Putamen (tissue), 1 donor: ENCODE results near the gene SLC7A6.

ENCODE experiments used
- DNase-seq: peaks from one replicate; pipeline ENCODE4 v3.0.0-alpha.2; 2016; ENCODE audit warnings: low spot score

SLC7A6 gene

DNA sequence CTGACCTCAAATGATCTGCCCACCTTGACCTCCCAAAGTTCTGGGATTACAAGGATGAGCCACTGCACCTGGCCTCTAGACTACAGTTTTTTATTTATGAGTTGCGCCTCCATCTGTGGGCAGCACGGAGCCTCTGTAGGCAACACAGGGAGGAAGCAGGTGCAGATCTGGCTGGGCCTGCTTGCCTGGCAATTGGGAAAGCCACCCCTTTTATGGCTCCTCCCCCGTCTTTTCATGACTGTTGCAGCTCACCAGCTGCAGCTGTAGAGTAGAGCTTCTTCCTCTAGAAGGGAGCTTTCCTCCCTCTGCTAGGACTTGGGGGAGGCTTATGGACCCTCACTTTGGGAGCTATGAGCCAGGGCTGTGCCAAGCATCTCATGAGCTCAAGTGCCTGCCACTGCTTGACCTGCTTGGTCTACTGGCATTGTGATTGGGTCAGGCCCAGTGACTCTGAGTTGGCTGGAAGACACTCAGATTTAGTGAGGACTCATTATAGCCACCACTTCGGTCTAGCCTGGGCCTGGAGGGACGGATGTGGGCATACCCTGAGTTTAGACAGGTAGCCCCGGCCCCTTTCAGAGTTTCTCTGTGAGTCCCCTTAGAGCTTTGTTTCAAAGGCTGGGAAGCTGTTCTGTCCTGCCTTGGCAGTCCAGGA, 6.9 kb upstream of the SLC7A6 start:
- no peak for DNase-seq

DNA sequence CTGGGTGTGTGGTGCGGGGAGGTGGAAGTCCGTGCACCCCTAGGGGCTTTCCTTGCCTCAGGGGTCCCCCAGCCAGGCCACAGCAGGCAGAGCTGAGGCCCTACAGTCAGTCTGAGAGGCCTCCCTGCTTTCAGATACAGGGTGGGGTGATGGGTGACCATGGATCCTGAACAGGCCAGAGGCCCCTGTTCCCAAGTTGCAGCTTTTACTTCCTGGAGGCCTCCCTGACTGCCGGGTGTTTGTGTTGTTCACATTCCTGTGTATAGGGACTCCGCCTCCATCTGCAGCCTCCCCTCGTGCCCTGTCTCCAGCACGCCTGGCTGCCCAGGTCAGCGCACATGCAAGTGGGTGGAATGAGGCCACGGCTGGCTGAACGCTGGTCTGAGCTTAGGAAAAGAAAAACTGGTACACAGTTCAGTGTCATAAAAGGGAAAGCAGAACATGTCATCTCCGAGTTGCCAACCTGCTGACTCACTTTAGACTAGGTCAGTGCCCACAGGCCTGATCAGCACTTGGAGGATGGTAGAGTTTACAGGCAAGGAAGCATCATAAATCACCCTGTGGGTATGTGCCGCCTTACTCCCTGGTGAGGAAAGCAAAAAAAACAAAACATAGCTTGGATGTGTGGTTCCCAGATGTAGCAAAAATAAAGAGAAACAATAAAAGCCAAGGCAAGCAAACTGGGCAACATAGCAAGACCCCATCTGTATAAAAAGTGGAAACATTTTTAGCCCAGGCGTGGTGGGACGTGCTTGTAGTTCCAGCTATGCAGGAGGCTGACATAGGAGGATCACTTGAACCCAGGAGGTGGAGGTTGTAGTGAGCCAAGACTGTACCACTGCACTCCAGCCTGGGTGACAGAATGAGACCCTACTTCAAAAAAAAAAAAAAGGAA, 6.2 kb upstream of the SLC7A6 start:
- no peak for DNase-seq

- DNase-seq: no peak
Observed at GRCh38 chr16:68259007-68259825, 5.1 kb upstream of the SLC7A6 start.

- DNase-seq: no peak
Observed at GRCh38 chr16:68263559-68264127, 683 bp upstream of the SLC7A6 start.

DNA sequence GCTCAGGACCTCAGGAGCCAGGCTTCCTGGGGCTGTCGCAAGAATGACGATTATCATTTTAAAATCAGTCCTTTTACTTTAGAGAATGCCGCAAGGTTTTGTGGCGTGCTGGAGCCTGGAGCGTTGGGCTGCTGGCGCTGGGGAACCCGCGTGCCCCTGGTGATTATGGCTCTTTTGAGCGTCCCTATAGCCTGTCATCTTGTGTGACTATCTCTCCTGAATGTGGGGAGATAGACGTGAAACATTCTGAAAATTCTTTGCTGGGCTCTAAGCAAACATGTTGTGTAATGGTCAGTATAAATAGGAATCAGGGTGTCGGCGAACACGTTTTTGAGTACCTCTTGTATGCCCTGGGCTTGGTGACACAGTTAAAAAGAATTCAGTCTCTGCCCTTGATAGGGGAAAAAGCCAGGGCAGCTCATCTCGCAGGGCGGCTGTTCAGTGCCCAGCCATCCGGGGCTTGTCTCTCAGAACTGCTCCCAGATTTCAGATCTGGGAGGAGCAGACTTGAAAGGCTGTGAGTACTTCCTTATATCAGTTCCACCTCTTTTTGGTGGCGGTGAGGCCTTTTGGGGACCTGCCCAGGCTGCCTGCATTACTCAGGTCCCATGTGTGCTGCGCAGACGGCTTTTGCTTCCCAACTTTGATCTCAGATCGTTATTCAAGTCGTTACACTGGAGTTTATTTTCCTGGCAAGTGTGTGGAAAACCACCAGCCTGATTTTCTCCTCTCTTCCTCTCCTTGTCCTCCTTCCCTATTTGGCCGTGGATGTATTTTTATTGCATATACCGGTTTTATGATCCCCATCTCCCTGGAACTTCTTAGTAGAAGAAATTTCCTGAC, 973 bp downstream of the SLC7A6 start:
- no peak for DNase-seq

DNA sequence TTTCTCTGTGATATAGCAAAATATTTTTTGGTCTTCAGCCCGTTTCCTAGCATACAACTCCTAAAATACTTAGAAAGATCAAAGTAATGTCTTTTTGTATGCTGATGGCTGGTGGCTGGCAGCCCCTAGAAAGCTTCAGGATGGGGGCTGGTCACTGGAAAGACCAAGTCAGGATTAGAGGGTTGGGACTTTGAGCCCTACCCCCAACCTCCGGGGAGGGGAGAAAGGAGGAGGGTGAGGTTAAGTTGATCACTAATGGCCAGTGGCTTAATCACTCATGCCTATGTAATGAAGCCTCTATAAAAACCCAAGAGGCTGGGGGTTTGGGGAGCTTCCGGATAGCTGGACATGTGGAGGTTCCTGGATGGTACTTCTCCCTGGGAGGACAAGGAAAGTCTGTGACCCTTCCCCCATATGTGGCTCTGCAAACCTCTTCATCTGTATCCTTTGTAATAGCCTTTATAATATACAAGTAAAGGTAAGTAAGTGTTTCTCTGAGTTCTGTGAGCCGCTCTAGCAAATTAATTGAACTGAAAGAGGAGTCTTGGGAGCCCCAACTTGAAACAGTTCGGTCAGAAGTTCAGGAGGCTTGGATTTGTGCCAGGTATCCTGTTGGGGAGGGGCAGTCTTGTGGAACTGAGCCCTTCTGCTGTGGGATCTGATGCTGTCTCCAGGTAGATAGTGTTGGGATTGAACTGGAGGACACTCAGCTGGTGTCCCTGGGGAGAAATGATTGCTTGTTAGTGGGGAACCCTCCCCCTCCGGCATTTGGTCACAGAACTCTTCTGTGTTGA, 3.5 kb downstream of the SLC7A6 start:
- no peak for DNase-seq

- no peak for DNase-seq
Observed at GRCh38 chr16:68269793-68270192, 5.5 kb downstream of the SLC7A6 start.

DNA sequence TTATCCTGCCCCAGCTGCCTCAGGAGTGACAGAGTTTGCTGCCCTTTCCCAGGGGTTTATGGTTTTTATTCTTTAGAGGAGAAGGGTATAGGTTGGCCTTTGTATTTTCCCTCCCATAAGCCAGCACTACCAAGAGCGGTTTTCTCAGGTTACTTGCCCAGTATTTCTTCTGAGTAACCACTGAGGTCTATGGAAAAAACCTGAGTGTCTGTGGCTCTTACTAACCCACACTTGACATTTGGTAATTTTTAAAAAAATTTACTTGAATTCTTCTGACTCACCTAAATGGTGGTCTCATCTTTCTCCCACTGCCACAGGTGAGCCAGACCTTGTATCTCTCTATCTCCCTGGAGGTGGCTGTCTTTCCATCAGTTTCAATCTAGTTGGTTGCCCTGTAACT, 6.0 kb downstream of the SLC7A6 start:
- DNase-seq: no peak

DNA sequence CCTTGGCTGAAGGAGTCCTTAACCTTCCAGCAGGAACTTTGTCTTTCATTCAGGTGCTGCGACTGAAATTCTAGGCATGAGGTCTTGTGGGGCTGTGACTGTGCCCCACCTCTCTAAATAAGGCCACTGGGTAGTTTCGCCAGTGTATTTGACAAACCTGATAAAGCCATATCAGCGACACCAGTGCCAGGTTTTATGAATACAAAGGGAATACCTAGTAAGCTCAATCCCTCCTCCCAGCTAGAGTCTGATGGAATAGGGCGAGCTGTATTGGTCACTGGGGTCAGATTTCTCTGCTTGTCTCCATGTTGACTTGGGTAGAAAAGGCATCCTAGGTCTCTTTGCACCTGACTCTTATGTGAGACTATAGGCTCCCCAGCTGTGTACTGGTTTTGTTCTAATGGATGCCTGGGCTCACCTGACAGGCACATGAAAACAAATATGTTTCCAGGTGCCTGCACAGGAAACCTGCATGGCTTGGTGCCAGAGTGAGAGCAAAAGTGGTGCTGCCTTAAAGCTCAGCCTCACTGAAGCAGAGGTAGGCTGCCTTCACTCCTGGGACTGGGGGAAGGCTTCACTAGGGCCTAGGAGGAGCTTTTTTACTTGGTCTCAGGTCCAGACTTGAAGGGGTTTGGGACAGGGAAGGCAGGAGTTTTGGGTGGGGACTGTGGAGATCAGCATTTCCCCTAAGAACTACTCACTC, 8.3 kb downstream of the SLC7A6 start:
- DNase-seq: no peak

DNA sequence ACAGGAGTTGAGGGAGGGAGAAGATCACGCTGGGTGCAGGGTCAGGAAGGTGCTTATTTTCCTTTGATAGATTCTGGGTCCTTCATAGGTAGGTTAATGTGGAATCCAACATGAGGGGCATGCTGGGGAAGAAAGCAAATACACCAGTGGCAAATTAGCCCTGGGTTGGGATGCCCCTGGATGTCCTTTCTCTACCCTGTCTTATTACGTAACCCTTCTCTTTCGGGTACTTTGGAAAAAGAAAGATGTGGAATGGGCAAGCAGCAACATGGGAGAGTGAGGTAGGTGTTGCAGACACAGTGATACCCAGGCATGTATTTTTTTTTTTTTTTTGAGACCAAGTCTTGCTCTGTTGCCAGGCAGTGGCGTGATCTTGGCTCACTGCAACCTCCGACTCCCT, 9.1 kb downstream of the SLC7A6 start:
- DNase-seq: no peak

DNA sequence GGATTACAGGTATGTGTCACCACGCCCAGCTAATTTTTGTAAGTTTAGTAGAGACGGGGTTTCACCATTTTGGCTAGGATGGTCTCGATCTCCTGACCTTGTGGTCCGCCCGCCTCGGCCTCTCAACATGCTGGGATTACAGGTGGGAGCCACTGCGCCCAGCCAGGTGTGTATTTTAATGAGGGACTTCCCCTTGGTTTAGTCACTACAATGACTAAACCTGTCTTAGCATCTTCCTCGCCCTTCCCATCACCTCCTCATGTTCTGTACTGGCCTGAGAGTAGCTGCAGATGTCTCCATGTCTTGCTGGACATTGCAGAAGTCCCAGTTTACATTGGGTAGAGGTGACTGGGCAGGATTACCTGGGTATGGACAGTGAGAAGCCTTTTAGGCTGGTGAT, 9.6 kb downstream of the SLC7A6 start:
- no peak for DNase-seq

DNA sequence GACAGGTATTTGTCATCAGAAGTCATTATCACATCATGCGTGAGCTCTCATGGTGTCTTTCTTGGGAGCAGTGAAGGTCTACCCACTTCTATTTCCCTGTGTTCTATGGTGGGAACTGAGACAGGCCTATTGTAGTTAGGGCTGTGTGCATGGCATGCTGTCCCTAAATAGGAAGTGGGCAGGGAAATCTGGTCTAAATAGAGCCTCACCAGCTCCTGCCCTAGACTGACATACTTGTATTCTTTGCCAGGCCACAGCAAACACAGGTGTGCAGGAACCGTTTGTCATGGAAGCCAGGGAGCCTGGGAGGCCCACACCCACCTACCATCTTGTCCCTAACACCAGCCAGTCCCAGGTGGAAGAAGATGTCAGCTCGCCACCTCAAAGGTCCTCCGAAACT, 10.1 kb downstream of the SLC7A6 start:
- DNase-seq: no peak

DNA sequence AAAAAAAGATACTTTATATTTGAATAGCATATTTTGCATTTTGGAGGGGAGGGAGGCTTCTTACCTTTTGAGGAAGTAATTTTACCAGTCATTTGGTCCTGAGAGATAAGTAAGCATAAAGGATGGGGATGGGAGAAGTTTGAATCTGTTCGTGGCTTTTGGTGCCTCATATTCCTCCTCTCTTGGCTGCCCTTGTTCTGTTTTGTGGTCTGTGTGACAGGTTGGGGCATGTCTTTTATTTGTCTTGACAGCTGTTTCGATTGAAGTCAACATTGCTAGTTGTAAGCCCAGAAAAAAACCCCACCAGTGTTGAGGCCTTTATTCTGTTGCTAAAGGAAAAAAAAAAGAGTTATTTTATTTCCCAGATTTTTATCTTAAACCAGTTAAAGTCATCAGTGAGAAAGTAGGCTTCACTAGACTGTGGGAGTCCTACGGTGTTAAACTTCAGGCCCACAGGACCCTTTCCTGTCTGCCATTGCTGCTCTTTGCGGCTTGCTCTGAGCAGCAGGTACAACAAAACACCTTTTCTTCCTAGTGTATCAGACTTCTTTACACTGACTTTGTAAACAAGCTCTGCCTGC, 11.4 kb downstream of the SLC7A6 start:
- DNase-seq: no peak

- no peak for DNase-seq
Observed at GRCh38 chr16:68276223-68276622, 11.9 kb downstream of the SLC7A6 start.

- DNase-seq: no peak
Observed at GRCh38 chr16:68279726-68280558, 15.6 kb downstream of the SLC7A6 start.

DNA sequence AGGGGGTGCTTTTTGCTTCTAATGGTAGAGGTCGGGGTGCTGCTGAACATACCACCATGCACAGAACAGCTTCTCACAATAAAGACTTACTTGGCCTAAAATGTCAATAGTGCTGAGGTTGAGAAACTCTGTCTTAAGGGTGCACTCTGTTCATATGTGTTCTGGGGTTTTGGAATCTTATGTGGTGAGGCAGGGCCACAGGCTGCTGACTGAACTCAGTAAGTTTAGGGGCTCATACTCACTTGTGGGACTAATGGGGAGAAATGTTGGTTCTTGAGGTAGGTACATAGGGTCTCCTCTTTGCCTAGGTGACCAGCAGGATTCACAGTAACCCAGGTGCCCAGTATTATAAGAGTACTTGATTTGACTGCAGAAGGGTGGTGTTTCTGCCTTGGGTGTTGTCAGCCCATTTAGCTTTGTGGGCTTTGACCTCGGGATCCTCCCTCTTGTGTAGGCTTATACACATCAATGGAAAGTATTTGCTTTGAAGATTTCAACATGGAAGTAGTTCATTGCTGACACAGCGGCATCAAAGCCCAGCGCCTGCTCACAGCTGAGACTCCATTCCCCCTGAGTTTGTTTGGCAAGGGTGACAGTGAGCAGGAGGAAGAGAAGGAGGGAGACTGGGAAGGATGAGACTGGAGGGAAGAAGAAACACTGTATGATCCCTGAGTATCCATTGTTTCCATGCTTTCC, 17.2 kb downstream of the SLC7A6 start:
- no peak for DNase-seq

DNA sequence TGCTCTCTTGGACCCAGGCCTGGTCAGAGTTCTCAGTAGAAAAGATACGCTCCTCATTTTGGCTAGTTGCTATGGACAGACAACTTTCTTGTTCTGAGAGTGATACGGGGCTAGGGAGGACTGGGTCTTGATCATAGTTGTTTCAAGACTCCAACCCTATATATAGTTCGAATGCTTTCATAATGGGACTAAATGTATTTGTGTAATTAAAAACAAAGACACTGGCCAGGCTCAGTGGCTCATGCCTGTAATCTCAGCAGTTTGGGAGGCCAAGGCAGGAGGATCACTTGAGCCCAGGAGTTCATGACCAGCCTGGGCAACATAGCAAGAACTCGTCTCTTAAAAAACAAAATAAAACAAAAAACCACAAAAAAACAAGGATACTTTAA, 17.7 kb downstream of the SLC7A6 start:
- DNase-seq: no peak

DNA sequence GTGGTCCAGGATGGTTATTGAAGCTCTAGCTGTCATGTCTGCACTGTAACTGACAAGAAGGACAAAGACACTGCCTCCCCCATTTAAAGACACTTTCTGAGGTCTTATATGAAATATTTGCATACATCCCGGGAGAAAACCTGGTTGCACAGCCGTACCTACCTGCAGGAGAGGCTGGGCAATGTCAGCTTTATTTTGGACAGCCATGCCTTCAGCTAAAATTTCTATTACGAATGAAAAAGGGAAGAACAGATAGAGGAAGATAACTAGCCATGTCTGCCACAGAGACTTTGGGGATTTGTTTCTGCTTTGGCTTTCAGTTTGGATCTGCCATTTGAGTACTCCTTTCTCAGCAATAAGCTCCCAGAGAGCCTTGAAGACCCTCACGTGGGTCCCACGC, 19.0 kb downstream of the SLC7A6 start:
- no peak for DNase-seq
